GM12878 (cell line): ENCODE measurements around the gene PANK1. TPM values are rescaled to one million over a fixed set of nuclear protein-coding genes. Genes with fewer than 3 reads are reported as not detected.
A peak's percentile ranks its signal among the peaks of the same experiment; 100 is the strongest.

ENCODE experiments used
- ATAC-seq: fragments of 200-7000 bp; cut with Tn5 transposase; 3 replicates; pipeline ENCODE4 v1.9.1; 2020; ENCODE audit warnings: mild to moderate bottlenecking, moderate library complexity
- BruUV-seq: library from RNA; stranded (reverse); fragments of 400-500 nt; replicated peaks from 2 replicates; lab custom pipeline; 2021; lab: Mats Ljungman, UMichigan
- CTCF ChIA-PET: fragments of 300-600 bp; sonication (Branson Sonifier 250); formaldehyde crosslinking; extraction: SDS; loops from one replicate; lab custom pipeline; 2021; ENCODE audit warnings: inconsistent platforms; lab: Yijun Ruan, JAX
- POLR2A ChIA-PET: fragments of 350-600 bp; formaldehyde crosslinking; extraction: SDS; loops from one replicate; lab custom pipeline; 2021; ENCODE audit warnings: inconsistent platforms; lab: Charles Lee
- RAD21 ChIA-PET: fragments of 300-600 bp; sonication (Branson Sonifier 250); formaldehyde crosslinking; loops from one replicate; lab custom pipeline; 2023; ENCODE audit warnings: antibody characterized with exemption; ENCODE audit not compliant: unreplicated experiment; lab: Charles Lee
- SMC1A ChIA-PET: fragments of 300-600 bp; sonication (Branson Sonifier 250); formaldehyde crosslinking; loops from one replicate; lab custom pipeline; 2023; ENCODE audit not compliant: unreplicated experiment, uncharacterized antibody; lab: Charles Lee
- DNase-seq: peaks from one replicate; pipeline ENCODE4 v3.0.0-alpha.2; 2011; ENCODE audit warnings: low read depth, low spot score
- FAIRE-seq: peaks from 3 replicates; lab custom pipeline; 2011; peaks lifted over from hg19 to GRCh38; lab: Jason Lieb, UNC
- H2AFZ ChIP-seq: 2 replicates; pipeline ENCODE4 v1.6.0; 2011; ENCODE audit warnings: low read depth, low read length, control low read depth; ENCODE audit not compliant: control insufficient read depth
- H3K27ac ChIP-seq: 2 replicates; pipeline ENCODE4 v1.5.1; 2011; ENCODE audit warnings: control low read depth; ENCODE audit not compliant: control insufficient read depth, insufficient read depth
- H3K27me3 ChIP-seq, 2 experiments: replicated peaks in 1 of 2; 2 replicates each; pipeline versions ENCODE4 v1.6.0 to v1.6.1; 2011; ENCODE audit warnings: low read length in 1 of 2; ENCODE audit not compliant: control insufficient read depth in 2 of 2, insufficient read depth in 2 of 2
- H3K36me3 ChIP-seq, 2 experiments: 2 replicates each; pipeline ENCODE4 v1.5.1; 2011; ENCODE audit warnings: low read length in 1 of 2; ENCODE audit not compliant: control insufficient read depth in 2 of 2, insufficient read depth in 2 of 2
- H3K4me1 ChIP-seq: 2 replicates; pipeline ENCODE4 v1.6.1; 2011; ENCODE audit warnings: mild to moderate bottlenecking, low read length, moderate library complexity, mixed read lengths; ENCODE audit not compliant: control insufficient read depth, insufficient read depth
- H3K4me2 ChIP-seq: 2 replicates; pipeline ENCODE4 v1.6.0; 2011; ENCODE audit warnings: control low read depth; ENCODE audit not compliant: control insufficient read depth, insufficient read depth
- H3K4me3 ChIP-seq: fragments of 200-600 bp; sonication (generic); 2 replicates; pipeline ENCODE4 v1.5.1; 2016
- H3K79me2 ChIP-seq: 2 replicates; pipeline ENCODE4 v1.6.0; 2011; ENCODE audit warnings: low read length; ENCODE audit not compliant: control insufficient read depth, insufficient read depth
- H3K9ac ChIP-seq: 2 replicates; pipeline ENCODE4 v1.8.0; 2011; ENCODE audit warnings: low read length, control low read depth, mixed read lengths; ENCODE audit not compliant: control insufficient read depth, insufficient read depth
- H3K9me3 ChIP-seq: replicated peaks from 3 replicates; pipeline ENCODE4 v1.5.1; 2011; ENCODE audit warnings: mild to moderate bottlenecking, low read length; ENCODE audit not compliant: control insufficient read depth, insufficient read depth
- H4K20me1 ChIP-seq: 2 replicates; pipeline ENCODE4 v1.6.0; 2011; ENCODE audit not compliant: control insufficient read depth, insufficient read depth
- ATF3 ChIP-seq: IDR thresholded peaks from 2 replicates; pipeline ENCODE4 v1.6.1; 2011; ENCODE audit warnings: low read depth, mild to moderate bottlenecking, low read length, moderate library complexity, borderline replicate concordance; ENCODE audit errors: extremely low read depth
- CUX1 ChIP-seq: IDR thresholded peaks from 2 replicates; pipeline ENCODE4 v1.6.1; 2012; ENCODE audit warnings: improper control_type of control experiment, low read depth, low read length; ENCODE audit not compliant: insufficient replicate concordance
- KAT2A ChIP-seq: conservative IDR thresholded peaks from 2 replicates; pipeline ENCODE4 v1.6.1; 2011; ENCODE audit warnings: low read depth, low read length; ENCODE audit not compliant: control insufficient read depth
- MTA3 ChIP-seq: IDR thresholded peaks from 2 replicates; pipeline ENCODE4 v1.6.1; 2012; ENCODE audit warnings: low read length, inconsistent platforms, borderline replicate concordance
- NFXL1 ChIP-seq: fragments of 450-650 bp; IDR thresholded peaks from 2 replicates; pipeline ENCODE4 v1.6.1; 2017; ENCODE audit warnings: antibody characterized with exemption, mild to moderate bottlenecking, borderline replicate concordance
- SRF ChIP-seq, 2 experiments: IDR thresholded peaks; 2 replicates each; pipeline ENCODE4 v1.6.1; 2011; ENCODE audit warnings: low read depth in 2 of 2, low read length in 2 of 2, mild to moderate bottlenecking in 1 of 2, moderate library complexity in 1 of 2
- USF2 ChIP-seq: IDR thresholded peaks from 2 replicates; pipeline ENCODE4 v1.6.1; 2011; ENCODE audit warnings: low read depth, low read length, improper control_type of control experiment, borderline replicate concordance
- WGBS: methylation state at CpG from one replicate; pipeline ENCODE4 v1.1.6; 2016; ENCODE audit warnings: low lambda C conversion rate; ENCODE audit not compliant: insufficient replicate concordance, insufficient coverage; ENCODE audit errors: missing lambda C conversion rate; 5-methylcytosine and 5-hydroxymethylcytosine counted together
- in situ Hi-C: fragments of 300-500 bp; cut with MboI; formaldehyde crosslinking; loops from 9 replicates; pipeline ENCODE4 v1.14.3; 2018; ENCODE audit warnings: mixed read lengths
- intact Hi-C: fragments of 100-400 bp; cut with micrococcal nuclease; formaldehyde crosslinking; loops from one replicate; pipeline ENCODE4 v1.14.2; 2022; ENCODE audit not compliant: unreplicated experiment
- polyA plus RNA-seq, 11 experiments: library from polyadenylated mRNA; depleted of rRNA in 4 of 11; unstranded in 6 of 11; stranded (reverse) in 5 of 11; fragments of >200 nt; fragmentation: Nextera tagmentation in 4 of 11; fragmentation: Illumina TruSeq in 1 of 11; extraction: Ambion mirVana in 4 of 11; extraction: Trizol in 1 of 11; gene quantifications; 1 replicate in 1 of 11; 2 replicates in 10 of 11; pipeline versions ENCODE4 v1.2.1 to v1.2.3, GENCODE V29; 2011 to 2016; ENCODE audit warnings: inconsistent platforms in 2 of 11, missing spikeins in 2 of 11, low read depth in 1 of 11
- total RNA-seq, 4 experiments: library from RNA; depleted of rRNA in 3 of 4; stranded (reverse); fragments of >200 nt in 3 of 4; fragmentation: Illumina TruSeq in 1 of 4; extraction: Trizol in 1 of 4; gene quantifications; 2 replicates each; pipeline versions ENCODE4 v1.2.1 to v1.2.3, GENCODE V29; 2013 to 2021
- TF ChIP-seq, protein P1 (sequence below): IDR thresholded peaks from 2 replicates; pipeline ENCODE4 v1.6.1; 2011; ENCODE audit warnings: borderline replicate concordance, low read depth, mild to moderate bottlenecking, moderate library complexity, mixed read lengths, low read length; ENCODE audit not compliant: insufficient read depth; ENCODE audit errors: extremely low read length

Gene PANK1
- total and polyA plus RNA-seq, 10 of the 15 experiments (the other 5 are each of a cell fraction or from before 2014, with no cell fraction given), result 1.9 to 10.6 (median 5.8) TPM

- H2AFZ ChIP-seq, result no peak overlapping the region
- WGBS, result 76% methylated on average over 3 of the region's 3 CpGs
- ATAC-seq (no peak), FAIRE-seq (no peak), DNase-seq (no peak)
- no peak overlapping the region for H3K4me3 ChIP-seq
- in situ Hi-C loops (no loop called here), intact Hi-C loops (loop anchor here (5.0 kb wide), 1 partner anchor 225 kb away; no protein-coding TSS in a partner anchor)
- no peaks in the 10 kb centered on the region for H4K20me1 ChIP-seq
- no peaks in the 10 kb centered on the region for H3K9me3 ChIP-seq
- H3K9ac ChIP-seq, result no peak overlapping the region
- H3K27ac ChIP-seq, result no peak overlapping the region
- POLR2A ChIA-PET, result interaction anchor here (0.9 to 1.1 kb wide), 2 partner anchors 17 to 64 kb away, joined by 3 read pairs; no protein-coding TSS in a partner anchor
- H3K4me1 ChIP-seq, result peaks cover 7% of the 10 kb centered on the region; the same call in 1 of the 2 replicates
- RAD21 ChIA-PET, result interaction anchor here (1.6 to 2.7 kb wide), 3 partner anchors 32 to 86 kb away, joined by 4 to 34 read pairs (median 4); partner anchors contain the start of gene KIF20B
- peaks cover 24% of the 10 kb centered on the region for H3K79me2 ChIP-seq
- H3K4me2 ChIP-seq, result peak overlapping the region; percentile 22; the same call in 1 of the 2 replicates
- H3K36me3 ChIP-seq, result peaks cover 0 to 2% of the 10 kb centered on the region in 2 experiments; a peak in 1 of 4 replicates
- BruUV-seq, result no TSS peak
- no peak for TF ChIP-seq ATF3
- TF ChIP-seq MTA3, result no peak
- TF ChIP-seq, protein P1, sequence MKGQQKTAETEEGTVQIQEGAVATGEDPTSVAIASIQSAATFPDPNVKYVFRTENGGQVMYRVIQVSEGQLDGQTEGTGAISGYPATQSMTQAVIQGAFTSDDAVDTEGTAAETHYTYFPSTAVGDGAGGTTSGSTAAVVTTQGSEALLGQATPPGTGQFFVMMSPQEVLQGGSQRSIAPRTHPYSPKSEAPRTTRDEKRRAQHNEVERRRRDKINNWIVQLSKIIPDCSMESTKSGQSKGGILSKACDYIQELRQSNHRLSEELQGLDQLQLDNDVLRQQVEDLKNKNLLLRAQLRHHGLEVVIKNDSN, result no peak
- no peak for TF ChIP-seq SRF (IDR thresholded peaks at IDR 0.05; ENCODE audit: low read depth in 2 of 2, low read length in 2 of 2)
- TF ChIP-seq NFXL1, result no peak
- no peak for TF ChIP-seq KAT2A
- no peak for TF ChIP-seq CUX1
- no peak for TF ChIP-seq USF2
- no peaks in the 10 kb centered on the region for H3K27me3 ChIP-seq
- SMC1A ChIA-PET, result interaction anchor here (1.1 to 3.1 kb wide), 9 partner anchors 8 to 96 kb away, joined by 3 to 21 read pairs (median 7); no protein-coding TSS in a partner anchor
- CTCF ChIA-PET, result interaction anchor here (1.6 to 3.2 kb wide), 5 partner anchors 10 to 59 kb away, joined by 3 to 18 read pairs (median 12); partner anchors contain the start of gene KIF20B
Measured at GRCh38 chr10:89642193-89642592, 2.8 kb downstream of the PANK1 start.
